HG02885 (cell line): ENCODE results near the gene CEBPG.

Experiments
- ATAC-seq: cut with Tn5 transposase; IDR thresholded peaks from one replicate; pipeline ENCODE4 v1.9.1; 2021; ENCODE audit warnings: mild to moderate bottlenecking; ENCODE audit not compliant: unreplicated experiment, poor library complexity

CEBPG gene

GRCh38 chr19:33403221-33403972 is 29.9 kb downstream of the CEBPG start:
- no peak for ATAC-seq

- ATAC-seq = no peak
These were observed 30.4 kb downstream of the CEBPG start for GRCh38 chr19:33403973-33404304.

- no peak for ATAC-seq
These were observed 31.2 kb downstream of the CEBPG start for GRCh38 chr19:33404506-33405253.

GRCh38 chr19:33405254-33405552 is 31.7 kb downstream of the CEBPG start:
- ATAC-seq = no peak

GRCh38 chr19:33405553-33406461 is 32.3 kb downstream of the CEBPG start:
- ATAC-seq = no peak

- peak; percentile 55 for ATAC-seq
These were observed 33.1 kb downstream of the CEBPG start for GRCh38 chr19:33406521-33407139.

- peak; percentile 13 for ATAC-seq
These were observed 33.6 kb downstream of the CEBPG start for GRCh38 chr19:33407140-33407551.

- no peak for ATAC-seq
These were observed 34.2 kb downstream of the CEBPG start for GRCh38 chr19:33407716-33408115.

- no peak for ATAC-seq
These were observed 34.6 kb downstream of the CEBPG start for GRCh38 chr19:33408116-33408515.

- no peak for ATAC-seq
These were observed 35.3 kb downstream of the CEBPG start for GRCh38 chr19:33408538-33409434.

- ATAC-seq = no peak
These were observed 36.6 kb downstream of the CEBPG start for GRCh38 chr19:33409906-33410685.

GRCh38 chr19:33410915-33411401 is 37.4 kb downstream of the CEBPG start:
- ATAC-seq = no peak

GRCh38 chr19:33411621-33412180 is 38.2 kb downstream of the CEBPG start:
- ATAC-seq = no peak

- no peak for ATAC-seq
These were observed 39.3 kb downstream of the CEBPG start for GRCh38 chr19:33412601-33413425.

GRCh38 chr19:33413426-33413725 is 39.9 kb downstream of the CEBPG start:
- no peak for ATAC-seq

GRCh38 chr19:33413868-33414666 is 40.6 kb downstream of the CEBPG start:
- no peak for ATAC-seq
